ENCODE data around the gene PDE4D.
A peak's percentile ranks its signal among the peaks of the same experiment; 100 is the strongest.
"Not testable (repeated sequence)": the region's sequence is repeated elsewhere in the genome, so short reads cannot be mapped to it uniquely, and the experiment has no call there.

PDE4D gene

DNA sequence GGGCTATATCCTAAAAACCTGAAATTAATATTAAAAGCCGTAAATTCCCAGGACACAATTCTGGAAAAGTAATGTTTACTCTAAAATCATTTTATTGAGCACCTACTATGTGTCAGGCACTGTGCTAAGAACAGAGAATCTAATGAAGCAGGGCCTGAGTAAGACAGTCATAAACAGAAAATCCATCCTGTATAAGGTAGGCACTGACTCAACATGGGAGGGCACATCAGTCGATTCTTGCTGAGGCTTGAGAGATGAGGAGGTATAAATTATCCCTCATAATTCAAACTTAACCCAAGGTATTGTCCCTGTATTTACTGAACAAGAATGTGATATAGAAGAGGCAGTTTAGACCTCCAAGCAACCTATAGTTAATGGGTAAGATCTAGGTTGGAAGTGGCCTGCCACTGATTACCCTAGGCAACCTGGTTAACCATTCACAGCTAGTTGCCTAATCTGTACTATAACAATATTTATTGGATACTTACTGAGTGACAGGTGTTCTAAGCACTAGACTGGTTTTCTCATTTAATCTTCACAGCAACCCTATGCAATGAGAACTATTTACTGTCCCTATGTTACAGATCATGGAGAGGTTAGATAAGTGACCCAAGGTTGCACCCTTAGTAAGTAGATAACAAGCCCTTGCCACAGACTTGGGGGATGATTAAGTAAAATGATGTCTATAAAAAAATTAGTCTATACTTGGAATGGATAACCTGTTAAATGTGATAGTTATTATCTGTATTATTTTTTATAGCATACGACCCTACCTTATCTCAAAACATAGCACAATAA lies 317.7 kb downstream of the PDE4D start:
- DNase-seq, result no peak

DNA sequence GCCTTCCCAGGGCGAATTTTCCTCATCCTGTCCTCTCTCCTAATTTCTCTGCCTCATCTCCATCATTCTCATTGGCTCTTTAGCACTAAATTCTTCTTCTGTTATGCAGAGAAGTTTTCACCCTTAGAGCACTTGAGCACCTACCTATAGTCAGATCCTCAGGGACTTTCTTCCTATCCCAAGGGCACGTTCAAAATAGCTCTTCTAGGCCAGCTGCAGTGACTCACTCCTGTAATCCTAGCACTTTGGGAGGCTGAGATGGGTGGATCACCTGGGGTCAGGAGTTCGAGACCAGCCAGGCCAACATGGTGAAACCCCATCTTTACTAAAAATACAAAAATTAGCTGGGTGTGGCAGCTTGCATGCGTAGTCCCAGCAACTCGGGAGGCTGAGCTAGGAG lies 320.0 kb downstream of the PDE4D start:
- DNase-seq, result not testable (repeated sequence)

DNA sequence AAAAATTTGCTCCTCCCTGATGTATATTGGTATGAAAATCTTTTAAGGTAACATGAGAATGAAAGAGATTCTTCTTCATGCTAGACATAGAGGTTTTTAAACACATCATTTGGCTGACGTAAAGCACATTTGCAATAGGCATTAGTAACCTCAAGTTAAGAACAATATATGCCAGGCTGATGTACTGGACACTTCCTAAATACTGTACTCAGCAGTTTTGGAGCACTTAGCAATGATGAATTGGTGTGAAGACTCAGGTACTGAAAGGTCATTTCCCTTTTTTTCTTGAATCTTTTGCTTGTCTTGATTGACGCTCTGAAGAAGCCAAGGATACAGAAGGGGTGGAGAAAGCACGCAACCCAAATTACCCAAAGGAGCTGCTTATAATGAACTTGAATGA lies 322.5 kb downstream of the PDE4D start:
- DNase-seq, result no peak

DNA sequence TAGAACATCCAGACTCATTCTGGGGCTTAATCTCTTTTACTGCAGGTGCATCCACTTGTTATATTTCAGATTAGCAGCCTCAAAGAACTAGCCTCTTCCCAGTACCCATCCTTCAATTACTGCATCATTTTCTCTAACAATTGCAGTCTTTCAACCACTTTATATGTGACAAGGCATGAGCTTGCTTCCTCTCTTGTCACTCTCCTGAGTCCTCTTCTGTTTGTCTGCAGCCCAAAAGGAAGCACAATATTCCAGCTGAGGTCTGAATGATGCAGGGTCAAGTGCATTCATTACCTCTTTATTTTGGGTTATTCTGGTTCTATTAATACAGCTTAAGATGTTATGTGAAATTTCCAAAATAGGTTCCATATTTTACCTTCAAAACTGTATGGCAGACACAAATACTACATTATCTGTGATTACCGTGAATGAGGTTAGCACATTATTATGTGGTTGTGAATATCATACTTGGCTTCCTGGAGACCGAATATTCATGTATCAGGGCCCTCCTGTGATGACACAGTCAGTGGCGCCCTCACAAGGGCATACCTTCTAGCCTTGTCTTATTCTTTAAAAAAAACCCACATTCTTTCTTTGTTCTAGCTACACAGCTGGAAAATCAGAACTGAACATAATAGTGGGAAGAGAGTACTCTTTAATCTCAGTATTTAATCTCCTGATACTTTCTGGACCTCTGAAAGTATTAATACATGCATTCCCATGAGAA lies 323.8 kb downstream of the PDE4D start:
- no peak for DNase-seq

DNA sequence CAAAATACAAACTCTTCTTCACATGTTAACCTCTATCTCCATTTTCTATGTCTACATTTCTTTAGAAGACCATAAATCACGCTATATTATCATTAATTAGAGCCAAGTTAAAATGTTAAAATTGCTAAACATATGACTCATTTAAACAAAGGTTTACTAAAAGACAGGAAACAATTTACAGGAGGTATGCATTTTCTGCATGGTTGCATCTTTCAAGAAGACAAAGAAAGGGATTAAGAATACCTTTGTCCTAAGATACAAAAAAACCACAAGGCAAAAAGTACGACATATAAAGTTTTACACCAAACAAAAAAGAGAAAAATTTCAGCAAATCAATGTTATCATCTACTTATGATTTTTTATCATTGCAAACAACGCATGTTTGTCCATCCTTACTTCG lies 324.4 kb downstream of the PDE4D start:
- no peak for DNase-seq

DNA sequence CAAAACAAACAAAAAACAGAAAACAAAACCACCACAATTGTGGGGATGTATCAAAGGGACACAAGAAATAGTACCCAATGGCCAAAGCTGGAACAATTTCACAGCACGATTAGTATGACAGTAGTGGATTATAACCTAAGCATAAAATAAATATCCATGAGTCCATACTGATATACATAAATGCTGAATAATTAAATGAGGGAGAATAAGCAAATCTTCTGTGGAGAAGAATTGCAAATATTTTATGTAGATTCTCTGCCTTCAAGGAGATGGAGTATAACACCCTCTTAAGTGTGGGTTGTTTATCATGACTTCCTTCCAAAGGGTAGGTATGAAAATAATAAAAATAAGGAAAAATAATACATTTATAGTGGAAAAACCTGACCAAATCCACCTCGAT lies 325.4 kb downstream of the PDE4D start:
- DNase-seq, result no peak

DNA sequence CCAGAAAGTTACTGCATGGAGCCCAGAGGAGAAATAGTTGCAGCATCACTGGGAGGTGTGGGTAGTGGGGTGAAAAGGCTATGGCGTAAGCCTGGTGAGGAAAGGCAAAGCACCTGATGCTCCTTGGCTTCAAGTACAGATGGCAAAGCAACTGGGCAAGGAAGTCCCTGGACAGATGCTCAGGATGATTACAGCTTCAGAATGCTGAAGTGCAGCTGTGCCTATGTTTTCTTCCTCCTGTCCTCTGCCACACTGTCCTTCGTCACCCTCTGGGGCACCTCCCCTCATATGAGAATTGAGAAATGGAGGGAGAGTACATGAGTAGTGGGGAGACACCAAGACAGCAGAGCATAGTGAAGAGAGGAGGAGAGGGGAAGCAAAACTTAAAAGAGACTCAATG lies 328.0 kb downstream of the PDE4D start:
- no peak for DNase-seq

DNA sequence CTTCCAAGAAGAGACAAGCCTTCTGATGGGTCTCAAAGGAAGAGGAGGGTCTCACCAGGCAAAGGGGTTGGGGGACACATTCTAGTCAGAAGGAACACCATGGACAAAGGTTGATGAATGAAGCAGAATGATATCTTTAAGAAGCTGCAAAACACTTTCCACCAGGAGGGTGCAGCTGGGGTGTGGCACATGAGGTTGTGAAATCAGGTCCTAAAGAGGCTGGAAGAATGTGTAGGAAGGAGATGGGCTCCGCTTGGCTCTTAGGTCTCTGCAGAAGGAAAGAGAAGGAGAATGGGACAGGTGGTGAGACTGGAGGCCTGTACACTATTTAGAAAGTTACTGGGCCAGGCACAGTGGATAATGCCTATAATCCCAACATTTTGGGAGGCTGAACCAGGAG lies 328.6 kb downstream of the PDE4D start:
- DNase-seq, result no peak

DNA sequence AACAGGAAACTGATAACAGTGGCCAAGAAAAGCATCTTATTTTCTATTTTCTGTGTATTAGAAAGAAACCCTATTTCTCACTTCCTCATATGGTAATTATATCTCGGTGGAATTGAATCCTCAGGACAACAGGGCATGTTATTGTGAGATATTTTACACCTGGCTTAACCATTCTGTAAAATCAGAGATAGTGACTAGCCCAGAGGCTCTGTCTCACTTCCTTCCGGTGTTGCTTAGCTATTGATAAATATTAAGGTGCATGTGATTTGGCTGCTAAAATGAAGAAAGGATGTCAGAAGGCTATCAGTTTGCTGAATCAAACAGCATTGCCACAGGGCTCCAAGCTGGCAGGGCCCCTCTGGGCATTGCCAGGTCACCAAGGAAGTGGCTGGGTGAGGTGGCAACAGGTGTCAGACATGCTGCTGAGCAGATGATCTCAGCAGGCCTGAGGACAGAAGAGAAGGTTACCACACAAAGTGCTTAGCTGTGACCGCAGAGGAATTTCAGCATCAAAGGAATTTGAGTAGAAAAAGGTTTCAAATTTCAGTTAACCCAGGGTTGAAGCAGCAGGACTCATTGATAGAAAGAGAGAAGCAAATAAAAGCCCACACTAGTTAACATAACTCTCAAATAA lies 330.7 kb downstream of the PDE4D start:
- DNase-seq, result peak; percentile 1

DNA sequence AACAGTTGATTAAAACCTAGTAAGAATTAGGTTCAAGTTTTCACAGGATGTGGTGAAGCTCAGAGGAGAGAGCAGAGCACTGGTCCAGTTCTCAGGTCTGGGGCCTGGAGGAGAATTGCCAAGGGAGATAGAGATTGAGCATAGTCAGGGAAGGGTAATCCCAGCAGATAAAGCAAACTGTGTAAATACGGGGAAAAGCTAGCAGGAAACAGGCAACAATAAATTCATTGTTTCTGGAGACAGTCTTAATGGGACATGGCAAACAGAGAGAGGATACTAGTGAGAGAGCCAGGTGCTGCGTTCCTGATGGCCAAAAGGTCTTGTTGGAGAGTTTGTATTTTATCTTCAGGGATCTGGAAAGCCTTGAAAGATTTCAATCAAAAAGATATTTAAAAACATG lies 333.0 kb downstream of the PDE4D start:
- no peak for DNase-seq

DNA sequence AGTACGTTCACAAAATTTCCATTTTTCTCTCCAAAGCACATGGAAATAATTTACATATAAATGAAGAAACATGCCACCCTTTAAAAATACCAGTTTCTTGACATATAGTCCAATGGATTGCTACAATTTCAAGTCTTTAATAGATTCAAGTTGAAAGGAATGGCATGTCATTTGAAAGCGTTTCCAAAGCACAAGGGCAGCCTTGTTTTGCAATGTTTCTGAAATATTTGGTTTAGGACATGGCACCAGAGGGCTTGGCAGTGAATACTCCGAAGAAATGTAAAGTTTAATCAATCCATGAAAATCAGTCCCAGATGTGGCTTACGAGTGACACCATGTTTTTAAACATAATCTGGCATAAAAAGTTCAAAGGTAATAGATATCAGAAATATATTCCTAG lies 333.7 kb downstream of the PDE4D start:
- DNase-seq, result no peak

DNA sequence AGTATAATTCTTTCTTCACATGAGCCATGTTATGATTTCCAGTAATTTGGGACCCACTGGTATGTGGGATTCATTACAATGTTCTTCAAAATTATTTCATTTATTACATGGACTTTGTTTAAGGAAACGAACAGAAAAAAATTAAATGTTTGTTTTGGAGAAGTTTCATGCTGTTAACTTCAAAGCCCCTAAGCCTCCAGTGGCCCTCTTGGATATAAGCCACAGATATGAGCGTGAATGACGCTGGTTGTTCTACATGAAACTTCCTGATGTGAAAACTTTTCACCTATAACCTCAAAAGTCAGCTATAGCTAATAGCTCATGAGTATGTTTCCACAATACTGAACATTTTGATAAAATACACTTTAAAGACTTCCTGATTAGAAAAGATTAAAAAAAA lies 334.2 kb downstream of the PDE4D start:
- DNase-seq, result no peak

DNA sequence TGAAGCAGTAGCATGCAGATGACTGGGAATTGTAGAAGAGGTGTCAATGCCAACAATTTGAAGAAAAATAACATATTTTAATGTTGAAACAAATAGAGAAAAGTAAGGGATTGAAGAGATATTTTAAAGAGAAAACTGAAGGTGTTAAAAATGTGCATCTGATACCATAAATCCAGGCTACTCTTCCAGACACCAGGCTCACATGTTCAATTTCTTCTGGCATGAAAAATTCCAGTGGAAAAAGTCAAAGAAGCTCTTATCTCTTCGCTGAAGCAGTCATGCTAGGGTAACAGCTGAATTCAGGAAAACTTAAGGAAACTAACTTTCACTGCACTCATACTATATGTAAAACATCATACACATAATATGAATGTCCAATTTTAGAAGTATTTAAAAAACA lies 335.0 kb downstream of the PDE4D start:
- DNase-seq, result no peak

DNA sequence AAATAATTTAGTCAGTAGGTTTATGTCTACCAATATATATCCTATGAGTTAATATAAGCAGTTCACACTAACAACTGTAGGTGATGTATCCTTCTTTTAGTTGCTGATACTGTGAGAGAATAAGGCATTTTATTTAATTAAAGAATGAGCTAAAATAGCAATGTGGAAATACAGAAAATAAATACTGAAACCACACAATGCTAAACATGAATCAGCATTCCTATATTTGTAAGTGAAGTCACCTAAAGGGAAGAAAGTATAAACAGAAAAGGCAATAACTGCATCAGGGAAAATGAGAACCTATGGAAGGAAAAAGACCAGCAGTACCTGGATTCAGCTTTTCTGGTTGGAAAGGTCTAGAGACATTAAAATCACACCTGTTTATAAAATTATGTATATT lies 336.0 kb downstream of the PDE4D start:
- DNase-seq, result no peak

DNA sequence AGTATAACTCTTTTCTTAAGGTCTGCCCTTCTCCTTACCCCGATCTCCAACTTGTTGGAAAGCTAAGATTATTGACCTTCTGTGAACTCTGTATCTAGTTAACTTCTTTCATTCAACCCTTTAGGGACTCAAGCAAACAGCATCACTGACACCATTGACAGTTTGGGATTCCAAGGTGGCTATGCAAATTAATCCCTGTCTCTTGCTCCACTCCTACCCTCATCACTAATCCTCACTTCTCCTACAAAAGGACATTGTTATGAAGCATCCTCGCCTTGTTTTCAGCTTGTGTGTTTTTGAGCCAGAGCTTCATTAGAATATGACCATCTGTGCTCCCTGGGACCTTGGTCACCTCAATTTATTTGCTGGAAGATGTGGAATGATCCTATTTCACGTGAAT lies 337.9 kb downstream of the PDE4D start:
- DNase-seq, result no peak

DNA sequence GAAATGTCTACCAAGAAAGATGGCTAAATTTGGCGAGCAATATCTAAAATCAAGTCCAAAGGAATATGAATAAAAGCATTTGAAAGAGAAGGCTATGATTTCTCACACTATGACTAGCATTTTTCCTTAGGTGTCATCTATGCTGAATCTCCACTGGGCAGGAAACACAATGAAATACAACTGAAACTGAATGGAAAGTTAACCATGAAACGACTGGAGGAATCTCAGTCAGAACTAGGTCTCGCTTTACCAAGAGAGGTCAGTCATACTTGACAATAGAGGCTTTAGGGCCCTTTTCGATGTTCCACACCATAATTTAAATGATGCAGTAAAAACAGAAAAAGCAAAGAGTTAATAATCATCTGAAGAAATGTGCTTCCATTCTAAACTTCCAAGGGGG lies 339.0 kb downstream of the PDE4D start:
- DNase-seq, result no peak

DNA sequence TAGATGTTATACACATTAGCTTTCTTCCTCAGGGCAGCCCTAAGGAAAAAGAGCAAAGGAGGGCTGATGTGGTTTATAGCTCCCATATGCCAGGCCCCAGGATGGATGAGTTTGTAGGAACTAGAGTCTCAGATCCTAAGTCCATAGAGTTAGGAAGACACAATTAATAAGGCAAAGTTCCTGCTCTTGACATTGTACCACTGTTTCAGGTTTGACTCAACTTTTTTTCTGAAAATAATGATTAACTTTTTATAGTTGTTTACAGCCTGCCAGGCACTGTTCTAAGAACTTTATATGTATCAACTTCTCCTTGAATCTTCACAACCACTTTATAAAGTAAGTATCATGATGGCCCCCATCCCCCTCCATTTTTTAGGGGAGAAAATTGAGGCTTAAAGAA lies 339.5 kb downstream of the PDE4D start:
- DNase-seq, result no peak

DNA sequence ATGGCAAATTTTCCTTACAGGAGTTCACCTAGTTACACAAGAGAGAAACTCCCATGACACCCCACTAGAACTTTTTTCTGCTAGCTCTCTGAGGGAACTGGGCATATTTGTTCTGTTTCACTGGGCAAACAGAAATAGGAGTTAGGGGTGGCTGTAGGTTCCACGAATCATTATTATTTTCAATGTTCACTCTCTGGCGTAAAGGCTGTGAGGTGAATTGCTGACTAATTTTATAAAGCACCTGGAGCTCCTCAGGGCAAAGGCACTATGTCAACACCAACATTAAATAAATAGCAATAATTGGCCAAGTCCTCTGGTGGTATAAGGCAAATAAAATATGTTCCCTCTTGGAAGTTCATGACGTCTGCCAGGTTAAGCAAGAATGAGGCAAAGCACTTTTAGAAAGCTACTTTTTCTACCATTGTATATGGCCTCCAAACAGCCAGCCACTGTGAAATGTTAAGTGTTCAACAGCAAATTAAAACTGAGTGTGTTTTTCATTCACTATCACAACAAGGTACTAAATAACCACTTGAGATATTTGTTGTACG lies 344.6 kb downstream of the PDE4D start:
- no peak for DNase-seq

DNA sequence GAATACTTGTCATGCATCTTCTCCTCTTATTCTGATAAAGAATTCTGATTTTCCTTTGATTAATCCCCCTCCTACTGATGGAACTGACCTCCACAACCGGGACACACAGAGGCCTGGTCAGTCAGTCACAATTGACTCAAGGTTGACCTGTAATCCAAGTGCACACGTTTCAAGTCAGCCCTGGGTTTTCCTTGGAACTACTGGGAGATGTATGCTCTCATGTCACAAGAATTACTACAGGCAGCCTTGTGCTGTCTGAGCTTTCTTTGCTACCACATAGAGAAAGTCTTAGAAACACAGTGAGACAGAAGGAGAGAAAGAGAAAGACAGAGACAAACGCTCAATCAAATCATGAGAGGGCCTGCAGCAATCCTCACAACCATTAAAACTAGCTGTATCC lies 345.8 kb downstream of the PDE4D start:
- no peak for DNase-seq

DNA sequence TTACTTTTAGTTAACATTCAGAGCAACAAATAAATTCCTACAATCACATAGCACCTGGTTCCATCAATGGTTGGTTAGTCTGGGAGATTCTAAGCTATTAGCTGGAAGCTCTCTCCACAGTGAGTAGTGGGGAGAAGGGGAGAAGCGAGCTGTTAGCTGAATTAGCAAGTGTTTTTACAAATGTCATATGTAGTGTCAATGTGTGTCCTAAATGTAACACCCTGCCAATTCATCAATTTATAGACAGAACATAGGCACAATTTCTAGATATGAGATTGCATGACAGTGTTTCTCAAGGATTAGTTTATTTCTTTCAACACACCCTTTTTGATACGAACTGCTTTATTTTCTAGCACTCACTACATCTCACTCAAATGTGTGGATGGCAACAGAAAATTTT lies 349.0 kb downstream of the PDE4D start:
- no peak for DNase-seq

DNA sequence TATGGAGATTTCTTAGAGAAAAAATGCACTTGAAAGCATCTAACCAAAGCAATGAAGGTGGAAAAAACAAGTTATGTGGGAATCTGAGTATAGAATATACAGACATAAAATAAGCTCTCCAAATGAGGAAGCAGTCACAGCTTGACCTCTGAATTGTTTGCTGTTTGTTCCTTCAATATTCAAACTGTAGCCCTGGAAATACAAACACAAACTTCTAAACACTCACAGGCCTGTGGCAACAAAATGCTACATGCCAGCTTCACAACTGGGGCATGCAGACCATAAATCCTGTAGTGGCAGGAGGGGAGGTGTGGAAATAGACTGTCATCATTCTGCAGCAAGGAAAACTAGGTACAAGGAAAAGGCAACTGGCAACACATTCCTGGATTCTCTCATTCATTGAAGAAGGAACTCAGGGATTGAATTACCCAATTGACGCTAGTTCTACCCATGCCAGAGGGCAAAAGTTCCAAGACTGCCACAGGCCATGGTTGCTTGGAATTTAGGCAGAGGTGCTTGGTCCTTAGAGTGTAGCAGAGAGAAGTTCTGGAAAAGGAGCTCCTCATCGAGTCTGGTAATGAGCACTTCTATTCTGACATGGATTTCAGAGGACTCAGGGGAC lies 349.6 kb downstream of the PDE4D start:
- no peak for DNase-seq

DNA sequence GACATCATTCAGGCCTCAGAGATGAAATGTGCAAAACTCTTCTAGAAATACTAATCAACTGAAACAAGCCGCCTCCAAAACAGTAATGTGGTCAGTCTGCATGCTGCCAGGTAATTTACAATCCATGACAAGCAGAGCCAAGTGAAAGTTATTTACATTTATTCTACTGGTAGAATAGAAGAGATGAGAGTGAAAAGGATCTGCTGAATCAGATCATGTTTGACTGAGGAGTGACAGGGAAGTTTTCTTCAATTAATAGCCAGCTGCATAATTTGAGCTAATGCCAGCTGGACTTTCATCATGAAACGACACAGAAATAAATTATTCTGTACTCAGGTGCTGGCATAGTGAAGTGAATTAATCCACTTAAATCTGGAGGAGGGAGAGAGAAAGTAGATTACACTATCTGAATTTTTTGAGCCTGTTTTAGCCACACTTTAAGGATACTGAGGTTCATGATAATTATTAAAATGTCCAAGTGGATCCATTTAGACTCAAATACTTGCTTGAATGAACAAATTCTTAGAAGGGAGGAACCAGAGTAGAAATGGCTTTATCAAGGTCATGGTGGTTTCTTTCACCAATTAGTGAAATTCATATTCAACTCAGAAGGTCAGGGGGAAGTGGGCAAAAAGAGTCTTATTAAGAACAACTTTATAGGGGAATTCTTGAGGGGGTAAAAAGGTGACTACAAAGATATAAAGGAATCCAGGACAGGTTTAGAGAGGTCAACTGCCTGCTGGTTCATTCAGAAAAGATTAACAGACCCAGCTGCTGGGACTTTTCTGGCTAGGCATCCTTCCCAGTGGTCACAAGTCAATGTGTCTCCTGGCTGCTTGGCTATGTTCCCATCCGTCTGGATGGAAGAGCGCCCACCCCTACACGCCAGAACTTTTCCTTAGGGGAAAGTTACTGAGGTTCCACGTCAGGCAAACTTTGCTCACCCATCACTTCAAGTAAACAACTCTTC lies 350.4 kb downstream of the PDE4D start:
- no peak for DNase-seq

All from activated CD4-positive, alpha-beta T cell treated with anti-CD3 and anti-CD28 coated beads, Interleukin-2, amount 50 U/mL, for 1 hour (primary cell).